HCT116 (cell line): ENCODE results near the gene B4GALNT4. TPM values are rescaled to one million over a fixed set of nuclear protein-coding genes. Genes with fewer than 3 reads are reported as not detected.

Experiments
- ATAC-seq: fragments of 200-7000 bp; cut with Tn5 transposase; 2 replicates; pipeline ENCODE4 v1.9.1; 2020; ENCODE audit warnings: mild to moderate bottlenecking, moderate library complexity
- BruUV-seq: library from RNA; stranded (reverse); fragments of 400-500 nt; replicated peaks from 2 replicates; lab custom pipeline; 2021; lab: Mats Ljungman, UMichigan
- CTCF ChIA-PET: fragments of 300-600 bp; sonication (Branson Sonifier 250); formaldehyde crosslinking; loops from one replicate; lab custom pipeline; 2021; ENCODE audit warnings: antibody characterized with exemption; lab: Charles Lee
- POLR2A ChIA-PET: fragments of 300-600, 350-600 bp; sonication (Branson Sonifier 250); formaldehyde crosslinking; loops from one replicate; lab custom pipeline; 2021; ENCODE audit warnings: antibody characterized with exemption; lab: Charles Lee
- RAD21 ChIA-PET, 2 experiments: fragments of 300-600 bp; sonication (Branson Sonifier 250); formaldehyde crosslinking; loops; one replicate each; lab custom pipeline; 2023; ENCODE audit warnings: low total read pairs in 2 of 2; ENCODE audit not compliant: uncharacterized antibody in 2 of 2, unreplicated experiment in 2 of 2, low non-redundant PET in 1 of 2; lab: Charles Lee
- DNase-seq: peaks from one replicate; pipeline ENCODE4 v3.0.0-alpha.2; 2010; ENCODE audit warnings: low read depth, low spot score
- H2AFZ ChIP-seq: fragments of 200-600 bp; shearing (Covaris generic), sonication (generic); 2 replicates; pipeline ENCODE4 v1.6.1; 2017; ENCODE audit warnings: low read depth, mixed run types, mixed read lengths, antibody characterized with exemption, low read length; ENCODE audit not compliant: poor library complexity, severe bottlenecking
- H3K27ac ChIP-seq: 2 replicates; pipeline ENCODE4 v1.5.1; 2012; ENCODE audit warnings: low read depth, low read length
- H3K27me3 ChIP-seq: fragments of 200-600 bp; sonication (generic); 2 replicates; pipeline ENCODE4 v1.6.1; 2016; ENCODE audit warnings: mixed run types, low read length, mixed read lengths; ENCODE audit not compliant: insufficient read depth
- H3K36me3 ChIP-seq, 2 experiments: fragments of 200-500 bp in 1 of 2; fragments of 200-600 bp in 1 of 2; sonication (Bioruptor generic) in 1 of 2; sonication (generic) in 1 of 2; 2 replicates each; pipeline versions ENCODE4 v1.5.1 to v1.6.1; 2014 to 2016; ENCODE audit warnings: low read length in 2 of 2, inconsistent platforms in 1 of 2, mixed read lengths in 1 of 2, mixed run types in 1 of 2; ENCODE audit not compliant: insufficient read depth in 2 of 2, control insufficient read depth in 1 of 2
- H3K4me1 ChIP-seq, 2 experiments: fragments of 200-600 bp in 1 of 2; sonication (generic) in 1 of 2; 2 replicates each; pipeline versions ENCODE4 v1.5.1 to v1.6.1; 2012 to 2017; ENCODE audit warnings: low read length in 2 of 2, inconsistent platforms in 1 of 2, mild to moderate bottlenecking in 1 of 2, mixed read lengths in 1 of 2, mixed run types in 1 of 2, moderate library complexity in 1 of 2; ENCODE audit not compliant: insufficient read depth in 2 of 2, control insufficient read depth in 1 of 2
- H3K4me2 ChIP-seq: fragments of 200-600 bp; sonication (generic); 2 replicates; pipeline ENCODE4 v1.6.1; 2017; ENCODE audit warnings: mixed run types, low read length, mixed read lengths
- H3K4me3 ChIP-seq, 2 experiments: fragments of 200-600 bp in 1 of 2; sonication (generic) in 1 of 2; replicated peaks in 1 of 2; 2 replicates each; pipeline ENCODE4 v1.5.1; 2011 to 2016; ENCODE audit warnings: low read length in 2 of 2, control low read depth in 1 of 2, low read depth in 1 of 2, mild to moderate bottlenecking in 1 of 2, mixed read lengths in 1 of 2, mixed run types in 1 of 2
- H3K79me2 ChIP-seq: fragments of 200-600 bp; sonication (generic); 2 replicates; pipeline ENCODE4 v1.6.1; 2017; ENCODE audit warnings: mild to moderate bottlenecking, mixed run types, low read length, moderate library complexity, mixed read lengths; ENCODE audit not compliant: insufficient read depth
- H3K9ac ChIP-seq: fragments of 200-600 bp; sonication (generic); 2 replicates; pipeline ENCODE4 v1.6.1; 2016; ENCODE audit warnings: low read length, mixed read lengths
- H3K9me2 ChIP-seq: fragments of 200-600 bp; sonication (generic), shearing (Covaris generic); 2 replicates; pipeline ENCODE4 v1.6.1; 2017; ENCODE audit warnings: mixed run types, mild to moderate bottlenecking, moderate library complexity; ENCODE audit not compliant: insufficient read depth
- H3K9me3 ChIP-seq, 2 experiments: fragments of 200-500 bp in 1 of 2; fragments of 200-600 bp in 1 of 2; sonication (Bioruptor generic) in 1 of 2; sonication (generic) in 1 of 2; 2 replicates each; pipeline ENCODE4 v1.6.1; 2014 to 2017; ENCODE audit warnings: low read length in 2 of 2, mixed read lengths in 2 of 2, inconsistent platforms in 1 of 2, low read depth in 1 of 2, mild to moderate bottlenecking in 1 of 2, mixed run types in 1 of 2, moderate library complexity in 1 of 2; ENCODE audit not compliant: control insufficient read depth in 1 of 2, insufficient read depth in 1 of 2
- H4K20me1 ChIP-seq: fragments of 200-600 bp; sonication (generic), shearing (Covaris generic); 2 replicates; pipeline ENCODE4 v1.6.1; 2017; ENCODE audit warnings: mixed run types, mild to moderate bottlenecking, moderate library complexity; ENCODE audit not compliant: insufficient read depth
- ATF3 ChIP-seq: IDR thresholded peaks from 2 replicates; pipeline ENCODE4 v1.6.1; 2012
- CBX3 ChIP-seq: IDR thresholded peaks from 2 replicates; pipeline ENCODE4 v1.6.1; 2012; ENCODE audit warnings: low read depth
- CEBPB ChIP-seq: IDR thresholded peaks from 2 replicates; pipeline ENCODE4 v1.6.1; 2012; ENCODE audit warnings: low read depth
- CTCF ChIP-seq, 3 experiments: fragments of 200-600 bp in 1 of 3; sonication (generic) in 1 of 3; IDR thresholded peaks in 2 of 3; conservative IDR thresholded peaks in 1 of 3; 2 replicates each; pipeline ENCODE4 v1.5.1; 2012 to 2017; ENCODE audit warnings: low read depth in 2 of 3, low read length in 2 of 3, antibody characterized with exemption in 1 of 3, borderline replicate concordance in 1 of 3, control low read depth in 1 of 3, mild to moderate bottlenecking in 1 of 3, mixed read lengths in 1 of 3, mixed run types in 1 of 3, moderate library complexity in 1 of 3; ENCODE audit not compliant: insufficient read depth in 1 of 3
- EGR1 ChIP-seq: IDR thresholded peaks from 2 replicates; pipeline ENCODE4 v1.6.1; 2012; ENCODE audit warnings: low read depth
- ELF1 ChIP-seq: IDR thresholded peaks from 2 replicates; pipeline ENCODE4 v1.6.1; 2012; ENCODE audit warnings: low read depth, borderline replicate concordance
- EZH2 ChIP-seq: fragments of 200-600 bp; sonication (generic); IDR thresholded peaks from 2 replicates; pipeline ENCODE4 v1.6.1; 2017; ENCODE audit warnings: antibody characterized with exemption, mixed run types
- EZH2phosphoT487 ChIP-seq: fragments of 200-600 bp; IDR thresholded peaks from 2 replicates; pipeline ENCODE4 v1.6.1; 2018; ENCODE audit warnings: antibody characterized with exemption, borderline replicate concordance
- FOSL1 ChIP-seq: IDR thresholded peaks from 2 replicates; pipeline ENCODE4 v1.6.1; 2012; ENCODE audit warnings: low read depth
- MAX ChIP-seq: IDR thresholded peaks from 2 replicates; pipeline ENCODE4 v1.6.1; 2012
- POLR2A ChIP-seq: IDR thresholded peaks from 2 replicates; pipeline ENCODE4 v1.7.0; 2011; ENCODE audit warnings: borderline replicate concordance; ENCODE audit not compliant: insufficient read depth, insufficient read length; ENCODE audit errors: extremely low read depth
- POLR2AphosphoS5 ChIP-seq: IDR thresholded peaks from 2 replicates; pipeline ENCODE4 v1.6.1; 2011; ENCODE audit warnings: mild to moderate bottlenecking, low read depth, low read length, moderate library complexity
- RAD21 ChIP-seq: IDR thresholded peaks from 2 replicates; pipeline ENCODE4 v1.6.1; 2012; ENCODE audit warnings: low read depth, mild to moderate bottlenecking
- REST ChIP-seq: IDR thresholded peaks from 2 replicates; pipeline ENCODE4 v1.6.1; 2012; ENCODE audit warnings: low read depth
- SP1 ChIP-seq: IDR thresholded peaks from 2 replicates; pipeline ENCODE4 v1.6.1; 2012; ENCODE audit warnings: low read depth
- SRF ChIP-seq: IDR thresholded peaks from 2 replicates; pipeline ENCODE4 v1.6.1; 2012; ENCODE audit warnings: low read depth
- TCF7L2 ChIP-seq: IDR thresholded peaks from 2 replicates; pipeline ENCODE4 v1.7.0; 2011; ENCODE audit warnings: borderline replicate concordance, inconsistent platforms; ENCODE audit not compliant: insufficient read depth, insufficient read length; ENCODE audit errors: extremely low read depth
- ZBTB33 ChIP-seq: IDR thresholded peaks from 2 replicates; pipeline ENCODE4 v1.6.1; 2011; ENCODE audit warnings: mild to moderate bottlenecking, low read length, moderate library complexity; ENCODE audit not compliant: insufficient replicate concordance; ENCODE audit errors: extremely low read depth
- ZFX ChIP-seq: fragments of 450-650 bp; IDR thresholded peaks from 2 replicates; pipeline ENCODE4 v1.6.1; 2017
- ZNF274 ChIP-seq: fragments of 200-500 bp; sonication (Bioruptor generic); IDR thresholded peaks from 2 replicates; pipeline ENCODE4 v1.6.1; 2014; ENCODE audit warnings: mild to moderate bottlenecking, low read depth, low read length, inconsistent platforms
- intact Hi-C: fragments of 100-400 bp; cut with micrococcal nuclease; formaldehyde crosslinking; loops from 2 replicates; pipeline ENCODE4 v1.10.0; 2022
- total RNA-seq: library from RNA; stranded (reverse); gene quantifications from one replicate; pipeline ENCODE4 v1.2.1, GENCODE V29; 2021; ENCODE audit not compliant: unreplicated experiment

The B4GALNT4 gene
- total RNA-seq, 1 experiment from 2014 or later = 54.3 TPM

GRCh38 chr11:364991-365725, 4.1 kb upstream of the B4GALNT4 start:
- Histone ChIP-seq H2AFZ (no peak overlapping the region), H3K9ac (no peak overlapping the region), H3K4me1 (peaks cover 0 to 11% of the 10 kb centered on the region in 2 experiments; a peak in 2 of 4 replicates), H3K9me2 (no peaks in the 10 kb centered on the region), H3K27me3 (no peaks in the 10 kb centered on the region), H3K4me2 (no peak overlapping the region), H3K79me2 (peaks cover 2% of the 10 kb centered on the region; the same call in 1 of the 2 replicates), H3K36me3 (no peaks in the 10 kb centered on the region), H4K20me1 (no peaks in the 10 kb centered on the region), H3K27ac (no peak overlapping the region), H3K9me3 (peaks cover 8% of the 10 kb centered on the region in 2 experiments; a peak in 2 of 4 replicates), H3K4me3 (no peak overlapping the region)
- CTCF ChIA-PET = interaction anchor here (0.6 to 1.2 kb wide), 3 partner anchors 18 to 59 kb away, joined by 3 to 4 read pairs (median 3); no protein-coding TSS in a partner anchor
- intact Hi-C loops = no loop called here
- POLR2A ChIA-PET = no interaction called here
- DNase-seq (no peak), ATAC-seq (no peak)
- no TSS peak for BruUV-seq
- TF ChIP-seq ZFX (no peak), SRF (no peak), ATF3 (no peak), EZH2phosphoT487 (no peak), FOSL1 (no peak), ZNF274 (no peak), TCF7L2 (no peak), POLR2A (no peak), EZH2 (no peak), REST (no peak), MAX (no peak), SP1 (no peak), ZBTB33 (no peak), POLR2AphosphoS5 (no peak), CBX3 (no peak), CEBPB (no peak), RAD21 (no peak), EGR1 (no peak), CTCF (IDR thresholded peaks at IDR 0.05 in 2 of 3, conservative IDR thresholded peaks at IDR 0.05 in 1 of 3; ENCODE audit: borderline replicate concordance in 1 of 3, insufficient read depth in 1 of 3, low read depth in 2 of 3, low read length in 2 of 3) (no peak), ELF1 (no peak)
- RAD21 ChIA-PET = no interaction called here
